NT2/D1 (cell line): ENCODE data around the gene CAMTA1.

Experiments
- YY1 ChIP-seq: IDR thresholded peaks from 2 replicates; pipeline ENCODE4 v1.6.1; 2011; ENCODE audit not compliant: insufficient read length, insufficient read depth
- ZNF274 ChIP-seq: IDR thresholded peaks from 2 replicates; pipeline ENCODE4 v1.6.1; 2011; ENCODE audit warnings: mild to moderate bottlenecking, low read depth, low read length

DNA sequence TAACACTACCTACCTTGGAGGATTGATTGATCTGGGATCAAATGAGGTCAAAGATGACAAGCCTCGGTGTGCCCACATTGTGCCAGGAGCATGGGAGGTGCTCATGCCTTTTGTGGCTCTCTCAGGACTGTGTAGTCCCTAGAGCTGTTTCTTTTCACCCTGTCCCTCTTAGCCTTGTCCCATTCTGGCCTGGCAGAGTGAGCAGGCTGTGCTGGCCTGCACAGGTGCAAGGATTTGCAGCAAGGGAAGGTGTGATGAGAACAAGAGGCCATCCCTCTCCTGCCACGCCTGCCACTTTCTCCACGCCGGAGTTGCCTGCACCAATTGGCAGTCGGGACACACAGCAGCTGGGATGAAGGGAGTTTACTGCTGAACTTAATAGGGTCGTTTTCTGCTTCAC lies 575.3 kb downstream of the CAMTA1 start:
- TF ChIP-seq ZNF274 (no peak), YY1 (no peak)
